Posterior cingulate gyrus (tissue), 11 donors: Measurements from ENCODE around the gene HOXD11.

Source experiments
- DNase-seq, 10 donors: peaks; one replicate each; pipeline versions ENCODE4 v3.0.0 to v3.0.0-alpha.2; 2020 to 2021; ENCODE audit warnings: mixed read lengths in 3 of 10
- intact Hi-C: fragments of 100-400 bp; cut with DNase I; formaldehyde crosslinking; loops from one replicate; pipeline ENCODE4 v1.15.1; 2023

Gene HOXD11

GRCh38 chr2:176080540-176081375 lies 26.3 kb upstream of the HOXD11 start:
- no peak for DNase-seq
- intact Hi-C loops = no loop called here

GRCh38 chr2:176081376-176081836 lies 25.7 kb upstream of the HOXD11 start:
- intact Hi-C loops = no loop called here
- DNase-seq = no peak

GRCh38 chr2:176081837-176082524 lies 25.1 kb upstream of the HOXD11 start:
- intact Hi-C loops = no loop called here
- no peak for DNase-seq

- intact Hi-C loops = no loop called here
- no peak for DNase-seq
Observed at GRCh38 chr2:176082525-176082823, 24.6 kb upstream of the HOXD11 start.

GRCh38 chr2:176082824-176083751 lies 24.0 kb upstream of the HOXD11 start:
- intact Hi-C loops = no loop called here
- no peak for DNase-seq

- intact Hi-C loops = no loop called here
- no peak for DNase-seq
Observed at GRCh38 chr2:176083796-176084261, 23.3 kb upstream of the HOXD11 start, which contains the start of gene EVX2. Gene EVX2, minus strand, starts transcription at chr2:176083962. Its CDS starts 186 bp downstream, at chr2:176083776.

- intact Hi-C loops = loop anchor here (5.0 kb wide), 2 partner anchors 717 to 832 kb away; no protein-coding TSS in a partner anchor
Observed at GRCh38 chr2:176084611-176085119, 22.4 kb upstream of the HOXD11 start.

GRCh38 chr2:176085120-176085788 lies 21.8 kb upstream of the HOXD11 start:
- DNase-seq = peak in 2 of 10 donors; percentile 66 to 67

More at GRCh38 chr2:176084611-176085119, 22.4 kb upstream of the HOXD11 start:
- no peak for DNase-seq

GRCh38 chr2:176085861-176086771 lies 21.0 kb upstream of the HOXD11 start:
- intact Hi-C loops = loop anchor here (2.0 to 5.0 kb wide), 3 partner anchors 395 to 834 kb away; no protein-coding TSS in a partner anchor
- peak in 7 of 10 donors; percentile 49 to 83 (median 56) for DNase-seq

More at GRCh38 chr2:176085120-176085788, 21.8 kb upstream of the HOXD11 start:
- intact Hi-C loops = loop anchor here (5.0 kb wide), 2 partner anchors 718 to 833 kb away; no protein-coding TSS in a partner anchor

- no peak for DNase-seq
- intact Hi-C loops = loop anchor here (2.0 to 5.0 kb wide), 3 partner anchors 397 to 835 kb away; no protein-coding TSS in a partner anchor
Observed at GRCh38 chr2:176087330-176088047, 19.6 kb upstream of the HOXD11 start.

GRCh38 chr2:176088048-176088936 lies 18.8 kb upstream of the HOXD11 start:
- DNase-seq = peak in 8 of 10 donors; percentile 37 to 93 (median 54)
- intact Hi-C loops = loop anchor here (5.0 kb wide), 2 partner anchors 721 to 836 kb away; no protein-coding TSS in a partner anchor

- intact Hi-C loops = loop anchor here (5.0 kb wide), 2 partner anchors 722 to 837 kb away; no protein-coding TSS in a partner anchor
- DNase-seq = no peak
Observed at GRCh38 chr2:176088937-176089842, 17.9 kb upstream of the HOXD11 start.

- intact Hi-C loops = loop anchor here (5.0 kb wide), 2 partner anchors 723 to 838 kb away; no protein-coding TSS in a partner anchor
- DNase-seq = no peak
Observed at GRCh38 chr2:176089843-176090395, 17.2 kb upstream of the HOXD11 start.

- no peak for DNase-seq
- intact Hi-C loops = no loop called here
Observed at GRCh38 chr2:176090862-176091261, 16.2 kb upstream of the HOXD11 start.
